ENCODE results near the gene KIAA1755. TPM values are rescaled to one million over a fixed set of nuclear protein-coding genes. Genes with fewer than 3 reads are reported as not detected.
"Not testable (repeated sequence)": the region's sequence is repeated elsewhere in the genome, so short reads cannot be mapped to it uniquely, and the experiment has no call there.

Gene KIAA1755
- total RNA-seq, 6 experiments from 2014 or later, result 0.06 to 2.7 (median 1.5) TPM

DNA sequence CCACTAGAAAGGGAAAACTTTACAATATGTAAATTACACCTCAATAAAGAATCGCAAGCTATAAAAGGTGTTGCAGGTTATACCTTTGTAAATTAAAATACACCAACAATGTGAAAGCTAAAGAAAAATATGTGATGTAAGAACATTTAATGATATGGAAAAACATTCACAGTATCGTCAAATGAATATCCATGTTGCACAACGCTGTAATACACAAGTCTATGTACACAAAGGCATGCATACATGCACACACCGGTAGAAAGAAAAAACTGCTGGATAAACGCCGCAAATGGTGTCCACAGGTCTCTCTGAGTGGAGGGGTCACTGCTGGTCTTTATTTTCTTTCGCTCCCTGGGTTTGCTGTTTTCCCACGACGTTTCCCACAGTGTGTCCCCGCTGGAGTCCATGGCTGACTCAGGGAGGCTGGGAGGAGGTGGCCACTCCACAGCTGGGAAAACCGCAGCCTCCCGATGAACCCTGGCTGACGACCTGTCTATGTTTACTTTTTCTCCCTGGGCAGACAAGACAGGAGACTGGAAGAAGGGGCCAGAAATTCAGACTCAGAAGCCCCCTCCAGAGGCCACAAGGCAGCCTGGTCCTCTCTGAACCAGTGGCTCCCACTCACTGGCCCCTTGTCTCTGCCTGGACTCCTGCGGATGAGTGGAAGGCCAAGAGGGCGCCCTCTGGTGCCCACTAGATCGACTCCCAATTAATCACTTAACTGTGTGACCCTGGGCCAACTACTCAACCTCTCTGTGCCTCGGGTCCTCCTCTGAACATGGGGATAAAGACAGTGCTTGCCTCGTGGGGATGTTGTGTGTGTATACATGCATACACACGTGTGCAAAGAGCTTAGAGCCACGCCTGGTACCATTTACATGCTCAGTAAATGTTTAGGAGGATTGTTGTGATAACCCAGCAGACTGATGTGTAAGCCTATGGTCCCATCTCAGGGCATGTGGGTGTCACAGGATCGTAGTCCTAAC, 30.6 kb upstream of the KIAA1755 start:
- 41% methylated on average over 12 of the region's 21 CpGs for whole genome bisulfite sequencing (ENCODE audit: insufficient coverage, low coverage, low lambda C conversion rate, missing lambda C conversion rate)
- DNase-seq, result peak in 1 of 3 donors; percentile 54
- H3K4me3 ChIP-seq, result peak overlapping the region in 2 of 3 donors; percentile 4 to 28
- intact Hi-C loops (cut with DNase I), result no loop called here
- peaks cover 0 to 30% (median 3%) of the 10 kb centered on the region in 4 donors for H3K4me1 ChIP-seq
- no peaks in the 10 kb centered on the region for H3K36me3 ChIP-seq
- peak; percentile 67 to 86 (median 78) for ATAC-seq
- H3K9me3 ChIP-seq, result no peaks in the 10 kb centered on the region
- H3K27me3 ChIP-seq, result no peaks in the 10 kb centered on the region
- no peak overlapping the region for H3K27ac ChIP-seq
- peak; percentile 33 to 55 (median 46) for TF ChIP-seq CTCF (IDR thresholded peaks at IDR 0.05)
- no peak for TF ChIP-seq POLR2A (IDR thresholded peaks at IDR 0.05)

- no peak overlapping the region for H3K27ac ChIP-seq
Observed at GRCh38 chr20:38286586-38287531, 26.3 kb upstream of the KIAA1755 start.

GRCh38 chr20:38284893-38285444, 24.4 kb upstream of the KIAA1755 start:
- no peak overlapping the region for H3K27ac ChIP-seq
- H3K36me3 ChIP-seq, result no peaks in the 10 kb centered on the region
- ATAC-seq (no peak), DNase-seq (peak in 1 of 3 donors; percentile 25)
- no peaks in the 10 kb centered on the region for H3K9me3 ChIP-seq
- no peak overlapping the region for H3K4me3 ChIP-seq
- H3K4me1 ChIP-seq, result peaks cover 0 to 4% (median 0%) of the 10 kb centered on the region in 4 donors
- TF ChIP-seq CTCF (IDR thresholded peaks at IDR 0.05), result no peak
- no peak for TF ChIP-seq POLR2A (IDR thresholded peaks at IDR 0.05)
- intact Hi-C loops (cut with DNase I), result no loop called here
- no peaks in the 10 kb centered on the region for H3K27me3 ChIP-seq
- 50% methylated on average over 1 of the region's 5 CpGs for WGBS (ENCODE audit: insufficient coverage, low coverage, low lambda C conversion rate, missing lambda C conversion rate)

More at GRCh38 chr20:38286586-38287531, 26.3 kb upstream of the KIAA1755 start:
- Histone ChIP-seq H3K36me3 (no peaks in the 10 kb centered on the region), H3K4me1 (peaks cover 0 to 10% (median 0%) of the 10 kb centered on the region in 4 donors), H3K27me3 (no peaks in the 10 kb centered on the region), H3K4me3 (no peak overlapping the region), H3K9me3 (no peaks in the 10 kb centered on the region)
- intact Hi-C loops (cut with DNase I), result no loop called here
- DNase-seq (peak in 1 of 3 donors; percentile 39), ATAC-seq (no peak)
- TF ChIP-seq CTCF (IDR thresholded peaks at IDR 0.05), result no peak
- TF ChIP-seq POLR2A (IDR thresholded peaks at IDR 0.05), result no peak
- 47% methylated on average over 15 of the region's 16 CpGs for WGBS (ENCODE audit: insufficient coverage, low coverage, low lambda C conversion rate, missing lambda C conversion rate)

DNA sequence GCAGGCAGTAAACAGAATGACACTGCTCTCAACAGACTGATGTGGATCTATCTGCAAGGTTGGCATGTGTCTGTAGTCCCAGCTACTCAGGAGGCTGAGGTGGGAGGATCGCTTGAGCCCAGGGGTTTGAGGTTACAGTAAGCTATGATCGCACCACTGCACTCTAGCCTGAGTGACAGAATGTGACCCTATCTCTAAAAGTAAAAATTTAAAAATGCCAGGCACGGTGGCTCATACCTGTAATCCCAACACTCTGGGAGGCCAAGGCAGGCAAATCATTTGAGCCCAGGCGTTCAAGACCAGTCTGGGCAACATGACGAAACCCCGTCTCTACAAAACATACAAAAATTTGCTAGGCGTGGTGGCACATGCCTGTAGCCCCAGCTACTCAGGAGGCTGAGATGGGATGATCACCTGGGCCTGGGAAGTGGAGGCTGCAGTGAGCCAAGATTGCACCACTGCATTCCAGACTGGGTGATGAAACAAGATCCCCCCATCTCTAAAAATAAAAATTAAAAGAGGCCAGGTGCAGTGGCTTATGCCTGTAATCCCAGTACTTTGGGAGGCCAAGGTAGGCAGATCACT, 23.6 kb upstream of the KIAA1755 start:
- 92% methylated on average over 6 of the region's 7 CpGs for WGBS (ENCODE audit: insufficient coverage, low coverage, low lambda C conversion rate, missing lambda C conversion rate)
- H3K36me3 ChIP-seq; H3K9me3 ChIP-seq; H3K27me3 ChIP-seq; intact Hi-C loops (cut with DNase I); H3K4me1 ChIP-seq; H3K4me3 ChIP-seq; H3K27ac ChIP-seq; ATAC-seq: not testable (repeated sequence)
- peak in 1 of 3 donors; percentile 1 for DNase-seq
